Measurements from ENCODE around the gene CNNM1.

CNNM1 gene

DNA sequence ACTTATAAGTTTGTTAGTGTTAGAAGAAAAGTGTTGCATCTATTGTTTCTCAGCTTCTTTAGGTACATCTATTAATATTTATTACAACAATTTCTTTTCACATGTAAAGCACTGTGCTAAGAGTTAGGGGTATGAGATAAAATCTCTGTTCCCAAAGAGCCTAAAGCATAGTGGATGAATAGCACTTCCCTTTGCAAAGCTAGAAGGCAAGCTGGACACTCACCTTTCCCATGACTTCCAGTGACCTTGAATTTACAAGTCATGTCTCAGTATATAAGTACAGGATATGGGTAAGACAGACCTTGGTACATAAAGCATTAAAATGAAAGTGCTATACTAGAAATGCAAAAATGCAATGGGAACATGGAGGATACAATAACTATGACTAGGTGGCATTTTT, 8.7 kb downstream of the CNNM1 start:
- no peak for DNase-seq

- no peak for DNase-seq
Observed at GRCh38 chr10:99339077-99339476, 9.9 kb downstream of the CNNM1 start.

- no peak for DNase-seq
Observed at GRCh38 chr10:99339563-99340047, 10.4 kb downstream of the CNNM1 start.

GRCh38 chr10:99340650-99341049, 11.5 kb downstream of the CNNM1 start:
- no peak for DNase-seq

- DNase-seq = no peak
Observed at GRCh38 chr10:99341248-99341647, 12.1 kb downstream of the CNNM1 start.

DNA sequence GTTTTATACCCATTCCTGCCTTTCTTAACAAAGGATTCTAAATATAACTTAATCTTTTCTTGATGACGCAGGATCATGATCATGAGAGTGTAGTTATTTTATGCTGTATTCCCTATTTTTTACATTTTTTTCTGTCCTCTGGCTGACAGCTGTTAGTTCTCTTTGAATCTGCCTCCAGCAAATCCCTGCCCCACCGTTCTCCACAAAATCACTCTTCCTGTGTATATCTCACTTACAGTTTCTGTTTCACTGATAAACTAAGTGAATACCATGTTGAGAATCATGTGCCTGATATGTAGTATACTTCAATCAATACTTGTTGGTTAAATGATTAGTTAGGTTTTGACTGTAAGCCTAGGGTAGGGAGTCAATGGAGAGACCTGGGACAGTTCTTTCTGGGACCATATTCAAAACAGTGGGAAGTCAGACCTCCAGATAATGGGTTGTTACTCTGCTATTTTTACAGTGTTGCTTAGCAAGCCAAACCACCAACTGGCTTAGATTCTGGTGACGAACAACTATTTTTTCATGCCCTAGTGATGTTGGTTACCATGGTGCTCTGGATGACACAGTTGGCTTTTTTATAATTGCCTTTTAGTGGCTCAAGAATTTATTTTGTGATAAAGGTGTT, 12.8 kb downstream of the CNNM1 start:
- DNase-seq = no peak

DNA sequence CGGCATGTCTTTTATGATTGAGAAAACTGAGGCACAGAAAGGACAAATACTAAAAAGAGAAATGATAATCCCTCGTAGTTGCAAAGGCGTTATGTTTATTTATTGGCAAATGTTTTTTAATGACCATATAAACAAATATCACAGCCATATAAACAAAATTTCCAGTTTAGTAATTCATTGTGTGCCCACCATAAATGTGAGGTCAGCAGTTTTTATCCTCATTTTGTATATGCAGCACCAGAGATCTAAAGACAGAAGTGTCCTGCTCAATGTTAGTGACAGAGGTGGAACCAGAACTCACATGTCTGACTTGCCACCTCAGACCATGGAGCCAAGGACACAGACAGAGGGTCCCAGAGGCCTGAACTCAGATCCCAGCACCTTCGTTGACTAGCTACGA, 14.1 kb downstream of the CNNM1 start:
- DNase-seq = no peak

GRCh38 chr10:99344715-99345114, 15.6 kb downstream of the CNNM1 start:
- no peak for DNase-seq

DNA sequence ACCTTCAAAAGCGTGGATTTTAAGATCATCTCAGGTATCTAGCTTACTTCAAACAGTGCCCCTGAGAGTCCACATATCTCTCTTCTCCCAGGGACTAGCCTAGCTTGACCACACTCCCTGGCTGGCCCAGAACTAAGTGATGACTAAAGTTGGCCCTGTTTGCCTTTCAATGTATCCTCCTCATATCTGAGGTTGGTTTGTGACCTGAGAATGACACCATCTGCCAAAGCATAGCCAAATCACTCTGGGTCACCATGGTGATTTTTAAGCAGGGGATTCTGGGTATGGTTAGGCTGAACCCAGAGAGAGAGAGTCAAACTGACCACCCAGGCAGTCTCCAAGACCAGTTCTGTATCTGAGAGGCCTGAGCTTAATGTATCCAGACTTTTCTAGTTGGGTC, 16.2 kb downstream of the CNNM1 start:
- DNase-seq = no peak

GRCh38 chr10:99346247-99346646, 17.1 kb downstream of the CNNM1 start:
- no peak for DNase-seq

- no peak for DNase-seq
Observed at GRCh38 chr10:99347672-99348071, 18.5 kb downstream of the CNNM1 start.

- DNase-seq = no peak
Observed at GRCh38 chr10:99353182-99353581, 24.0 kb downstream of the CNNM1 start.

DNA sequence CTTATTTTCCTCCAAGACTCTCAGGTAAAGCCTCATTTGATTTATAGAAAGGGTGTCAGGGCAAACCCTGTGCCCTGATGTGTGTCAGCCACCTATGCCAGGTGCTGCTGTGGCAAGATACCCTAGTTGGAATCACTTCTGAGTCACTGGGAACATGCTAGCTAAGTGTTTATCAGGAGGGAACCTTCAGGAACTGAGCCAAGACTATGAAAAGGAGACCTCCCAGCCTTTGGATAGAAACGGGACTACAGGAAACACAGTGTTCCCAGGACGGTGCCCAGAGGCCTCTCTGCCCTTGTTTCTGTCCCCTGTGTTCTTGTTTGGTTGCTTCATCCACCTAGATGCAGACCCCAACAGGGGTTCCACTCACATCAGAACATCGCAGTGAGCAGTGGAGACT, 28.5 kb downstream of the CNNM1 start:
- no peak for DNase-seq

DNA sequence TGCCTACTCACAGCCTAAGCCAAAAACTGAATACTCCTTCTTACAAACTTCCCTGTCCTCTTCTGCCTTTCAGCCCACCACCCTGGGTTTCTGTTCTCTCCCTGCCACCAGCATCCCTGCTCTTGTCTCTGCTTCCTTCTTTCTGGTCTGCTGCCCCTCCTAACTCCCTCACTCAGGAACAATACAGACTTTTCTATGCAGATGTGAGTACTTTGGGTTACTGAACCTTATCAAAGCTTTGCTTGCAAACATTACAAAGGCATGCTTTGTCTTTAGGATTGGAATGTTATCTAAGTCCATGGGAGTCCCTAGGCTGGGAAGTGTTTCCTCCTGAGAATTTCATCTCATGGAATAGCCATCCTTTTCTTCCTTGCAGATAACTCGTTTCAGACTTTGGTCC, 28.9 kb downstream of the CNNM1 start:
- no peak for DNase-seq

GRCh38 chr10:99360934-99361333, 31.8 kb downstream of the CNNM1 start:
- DNase-seq = no peak

DNA sequence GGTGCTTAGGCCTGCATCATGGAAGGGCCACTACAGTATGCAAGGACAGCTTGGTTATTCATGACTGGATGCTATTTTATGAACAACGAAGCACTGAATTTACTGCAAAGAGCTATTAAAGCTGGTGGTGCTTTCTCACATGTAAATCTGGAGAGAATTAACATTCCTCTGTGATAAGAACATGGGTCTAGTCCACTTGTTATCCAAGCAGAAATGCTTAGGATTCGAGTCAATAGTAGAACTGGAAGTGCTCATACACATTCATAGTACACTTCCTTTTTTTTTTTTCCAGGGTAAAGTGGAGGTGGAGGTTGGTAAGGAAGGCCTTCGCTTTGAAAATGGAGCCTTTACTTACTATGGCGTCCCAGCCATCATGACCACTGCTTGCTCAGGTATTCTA, 35.0 kb downstream of the CNNM1 start:
- DNase-seq = no peak

DNA sequence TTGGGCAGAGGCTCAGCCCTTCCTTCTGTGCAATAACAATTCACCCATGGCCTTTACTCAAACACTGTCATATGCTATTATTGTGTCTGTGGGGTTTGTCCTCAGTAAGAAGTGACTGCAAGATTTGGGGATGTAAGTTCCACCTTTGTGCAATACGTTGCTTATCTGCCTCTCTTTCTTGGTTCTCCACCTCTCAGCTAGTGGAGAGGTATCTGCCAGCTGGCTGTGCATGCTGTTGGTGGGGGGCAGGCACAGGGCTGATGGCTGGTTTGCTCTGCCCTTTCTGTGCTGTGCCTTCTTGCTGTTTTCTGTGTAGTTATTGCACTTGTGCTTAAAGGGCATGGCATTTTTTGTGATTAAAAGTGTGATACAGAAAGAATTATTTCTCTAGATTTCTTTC, 36.2 kb downstream of the CNNM1 start:
- DNase-seq = no peak

GRCh38 chr10:99365736-99366135, 36.6 kb downstream of the CNNM1 start:
- DNase-seq = no peak

DNA sequence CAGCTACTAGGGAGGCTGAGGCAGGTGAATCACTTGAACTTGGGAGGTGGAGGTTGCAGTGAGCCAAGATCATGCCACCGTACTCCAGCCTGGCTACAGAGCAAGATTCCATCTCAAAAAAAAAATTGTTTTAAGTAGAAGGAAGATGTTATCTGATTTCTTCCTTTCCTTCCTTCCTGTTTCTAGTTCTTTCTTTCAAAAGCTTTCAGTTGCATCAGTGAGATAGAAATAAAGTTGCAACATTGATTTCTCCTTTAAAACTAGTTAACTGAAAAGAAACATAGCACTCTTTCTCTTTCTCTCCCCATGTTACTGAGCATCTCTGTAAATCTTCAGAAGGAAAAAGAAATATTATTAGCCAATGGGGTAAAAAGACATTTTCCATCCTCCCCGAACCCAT, 37.5 kb downstream of the CNNM1 start:
- no peak for DNase-seq

GRCh38 chr10:99368646-99369045, 39.5 kb downstream of the CNNM1 start:
- no peak for DNase-seq

DNA sequence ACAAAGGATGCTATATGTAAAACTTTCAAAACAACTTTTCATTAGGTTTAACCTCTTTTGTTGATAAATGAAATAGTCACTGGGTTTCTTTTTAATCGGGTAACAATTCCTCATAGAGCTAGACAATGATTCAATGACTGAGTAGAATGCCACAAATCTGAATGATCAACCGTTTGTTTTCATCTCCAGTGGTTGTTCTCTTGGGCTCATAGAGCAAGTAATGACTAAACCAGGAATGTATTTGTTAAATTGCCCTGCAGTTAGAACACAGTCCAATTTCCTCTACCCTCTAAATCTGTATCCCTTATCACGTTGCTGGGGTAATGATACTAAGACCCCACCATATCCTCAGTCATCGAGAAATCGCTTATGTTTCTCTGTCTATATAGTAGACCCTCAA, 40.0 kb downstream of the CNNM1 start:
- DNase-seq = no peak

GRCh38 chr10:99369551-99369950, 40.4 kb downstream of the CNNM1 start:
- DNase-seq = no peak

GRCh38 chr10:99370993-99371392, 41.8 kb downstream of the CNNM1 start:
- DNase-seq = no peak

GRCh38 chr10:99372546-99373271, 43.6 kb downstream of the CNNM1 start:
- no peak for DNase-seq

DNA sequence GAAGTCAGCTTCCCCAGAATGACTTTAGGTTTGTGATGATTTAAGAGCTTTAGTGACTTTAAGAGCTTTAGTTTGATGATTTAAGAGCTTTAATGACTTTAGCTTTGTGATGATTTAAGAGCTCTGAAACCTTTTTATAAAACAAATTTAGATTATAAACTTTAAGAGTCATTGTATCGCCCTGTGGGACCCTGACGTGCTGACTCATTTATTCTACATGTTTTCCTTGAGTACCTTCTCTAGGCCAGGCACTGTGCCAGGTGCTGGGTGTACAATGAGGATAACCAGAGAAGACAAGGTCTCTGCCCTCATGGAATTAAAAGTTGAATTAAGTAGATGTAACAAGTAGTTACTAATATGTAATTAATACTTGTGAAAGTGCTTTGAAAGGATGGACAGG, 45.4 kb downstream of the CNNM1 start:
- DNase-seq = no peak

Data from T-helper 1 cell (primary cell).